ENCODE data around the gene OPCML.

Gene OPCML

GRCh38 chr11:133118563-133119268 is 413.6 kb downstream of the OPCML start:
- no peaks in the 10 kb centered on the region; the same call in 1 of the 2 replicates for H3K9me3 ChIP-seq (ENCODE audit: insufficient read depth, low read depth, low read length)
- H4K20me1 ChIP-seq (ENCODE audit: insufficient read depth, low read length, poor library complexity, severe bottlenecking): no peaks in the 10 kb centered on the region
- no peak overlapping the region for H3K4me3 ChIP-seq (ENCODE audit: low read length, poor library complexity, severe bottlenecking)
- H3K9me2 ChIP-seq (replicated peaks; ENCODE audit: low read depth, low read length): no peaks in the 10 kb centered on the region
- no peak overlapping the region for H2AFZ ChIP-seq (ENCODE audit: low read length)
- H3K27me3 ChIP-seq (ENCODE audit: insufficient read depth, low read length, poor library complexity, severe bottlenecking): no peaks in the 10 kb centered on the region
- no peaks in the 10 kb centered on the region for H3K4me1 ChIP-seq (ENCODE audit: insufficient read depth, low read length, poor library complexity, severe bottlenecking)
- no peaks in the 10 kb centered on the region for H3K36me3 ChIP-seq (ENCODE audit: insufficient read depth, low read length)
- no peaks in the 10 kb centered on the region for H3F3A ChIP-seq (ENCODE audit: low read depth)
- H3K4me2 ChIP-seq (ENCODE audit: low read depth, low read length, poor library complexity, severe bottlenecking): no peak overlapping the region
- H3K9ac ChIP-seq (ENCODE audit: low read depth, low read length, poor library complexity, severe bottlenecking): no peak overlapping the region
- no peaks in the 10 kb centered on the region for H3K79me2 ChIP-seq (ENCODE audit: insufficient read depth, low read length)
- no peak for TF ChIP-seq EZH2phosphoT487 (IDR thresholded peaks at IDR 0.05; ENCODE audit: borderline replicate concordance)
- no peak for TF ChIP-seq CTCF (conservative IDR thresholded peaks at IDR 0.05; ENCODE audit: low read length)

GRCh38 chr11:133115099-133115498 is 417.2 kb downstream of the OPCML start:
- Histone ChIP-seq H2AFZ (ENCODE audit: low read length) (no peak overlapping the region), H3K27me3 (ENCODE audit: insufficient read depth, low read length, poor library complexity, severe bottlenecking) (no peaks in the 10 kb centered on the region), H3K79me2 (ENCODE audit: insufficient read depth, low read length) (no peaks in the 10 kb centered on the region), H3K9me3 (ENCODE audit: insufficient read depth, low read depth, low read length) (peaks cover 3% of the 10 kb centered on the region; the same call in 1 of the 2 replicates), H3K4me2 (ENCODE audit: low read depth, low read length, poor library complexity, severe bottlenecking) (no peak overlapping the region), H4K20me1 (ENCODE audit: insufficient read depth, low read length, poor library complexity, severe bottlenecking) (no peaks in the 10 kb centered on the region), H3K4me1 (ENCODE audit: insufficient read depth, low read length, poor library complexity, severe bottlenecking) (no peaks in the 10 kb centered on the region), H3F3A (ENCODE audit: low read depth) (no peaks in the 10 kb centered on the region), H3K9ac (ENCODE audit: low read depth, low read length, poor library complexity, severe bottlenecking) (no peak overlapping the region), H3K9me2 (replicated peaks; ENCODE audit: low read depth, low read length) (no peaks in the 10 kb centered on the region), H3K4me3 (ENCODE audit: low read length, poor library complexity, severe bottlenecking) (no peak overlapping the region), H3K36me3 (ENCODE audit: insufficient read depth, low read length) (no peaks in the 10 kb centered on the region)
- TF ChIP-seq EZH2phosphoT487 (IDR thresholded peaks at IDR 0.05; ENCODE audit: borderline replicate concordance) (no peak), CTCF (conservative IDR thresholded peaks at IDR 0.05; ENCODE audit: low read length) (no peak)

GRCh38 chr11:133107763-133108162 is 424.5 kb downstream of the OPCML start:
- no peak overlapping the region for H3K4me2 ChIP-seq (ENCODE audit: low read depth, low read length, poor library complexity, severe bottlenecking)
- peaks cover 4% of the 10 kb centered on the region; the same call in 1 of the 2 replicates for H3K9me3 ChIP-seq (ENCODE audit: insufficient read depth, low read depth, low read length)
- TF ChIP-seq EZH2phosphoT487 (IDR thresholded peaks at IDR 0.05; ENCODE audit: borderline replicate concordance): no peak
- TF ChIP-seq CTCF (conservative IDR thresholded peaks at IDR 0.05; ENCODE audit: low read length): no peak

More at GRCh38 chr11:133107763-133108162, 424.5 kb downstream of the OPCML start:
- no peak overlapping the region for H3K9ac ChIP-seq (ENCODE audit: low read depth, low read length, poor library complexity, severe bottlenecking)
- H3K27me3 ChIP-seq (ENCODE audit: insufficient read depth, low read length, poor library complexity, severe bottlenecking): no peaks in the 10 kb centered on the region
- no peak overlapping the region for H3K4me3 ChIP-seq (ENCODE audit: low read length, poor library complexity, severe bottlenecking)
- no peaks in the 10 kb centered on the region for H3K36me3 ChIP-seq (ENCODE audit: insufficient read depth, low read length)
- H3K4me1 ChIP-seq (ENCODE audit: insufficient read depth, low read length, poor library complexity, severe bottlenecking): no peaks in the 10 kb centered on the region
- no peaks in the 10 kb centered on the region for H4K20me1 ChIP-seq (ENCODE audit: insufficient read depth, low read length, poor library complexity, severe bottlenecking)
- H3F3A ChIP-seq (ENCODE audit: low read depth): no peaks in the 10 kb centered on the region
- H3K9me2 ChIP-seq (replicated peaks; ENCODE audit: low read depth, low read length): no peaks in the 10 kb centered on the region
- H3K79me2 ChIP-seq (ENCODE audit: insufficient read depth, low read length): no peaks in the 10 kb centered on the region
- no peak overlapping the region for H2AFZ ChIP-seq (ENCODE audit: low read length)
